ENCODE measurements around the gene AKIRIN2. TPM values are rescaled to one million over a fixed set of nuclear protein-coding genes. Genes with fewer than 3 reads are reported as not detected.
"Not testable (repeated sequence)": the region's sequence is repeated elsewhere in the genome, so short reads cannot be mapped to it uniquely, and the experiment has no call there.

AKIRIN2 gene
- total and polyA plus RNA-seq, 5 experiments from 2014 or later = 20.2 to 58.0 (median 33.4) TPM

DNA sequence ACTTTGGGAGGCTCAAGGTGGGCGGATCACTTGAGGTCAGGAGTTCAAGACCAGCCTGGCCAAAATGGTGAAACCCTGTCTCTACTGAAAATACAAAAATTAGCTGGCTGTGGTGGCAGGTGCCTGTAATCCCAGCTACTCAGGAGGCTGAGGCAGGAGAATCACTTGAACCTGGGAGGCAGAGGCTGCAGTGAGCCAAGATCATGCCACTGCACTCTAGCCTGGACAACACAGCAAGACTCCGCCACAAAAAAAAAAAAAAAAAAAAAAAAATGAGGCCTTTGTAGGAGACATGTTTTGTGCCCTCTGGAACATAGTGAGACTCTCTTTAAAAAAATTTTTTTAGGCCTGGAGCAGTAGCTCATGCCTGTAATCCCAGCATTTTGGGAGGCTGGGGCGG lies 10.7 kb upstream of the AKIRIN2 start:
- H3K4me3 Mint-ChIP-seq, DNase-seq, H3K9me3 Mint-ChIP-seq, ATAC-seq, H3K36me3 Mint-ChIP-seq, H3K27me3 Mint-ChIP-seq, H3K27ac Mint-ChIP-seq, H3K4me1 Mint-ChIP-seq: not testable (repeated sequence)
- POLR2A ChIA-PET = interaction anchor here (0.7 kb wide), 1 partner anchor 1103 kb away, joined by 3 read pairs; no protein-coding TSS in a partner anchor

- POLR2A ChIA-PET = no interaction called here
- H3K27me3 Mint-ChIP-seq = peaks cover 0 to 3% (median 0%) of the 10 kb centered on the region in 5 donors
- H3K9me3 Mint-ChIP-seq = peaks cover 0 to 2% (median 0%) of the 10 kb centered on the region in 9 donors
- H3K4me3 Mint-ChIP-seq = no peak overlapping the region
- DNase-seq (no peak), ATAC-seq (no peak)
- H3K36me3 Mint-ChIP-seq = no peaks in the 10 kb centered on the region
- H3K27ac Mint-ChIP-seq = no peak overlapping the region
- H3K4me1 Mint-ChIP-seq = peaks cover 0 to 7% (median 3%) of the 10 kb centered on the region in 4 donors
These were observed 8.1 kb upstream of the AKIRIN2 start for GRCh38 chr6:87710090-87710489.

DNA sequence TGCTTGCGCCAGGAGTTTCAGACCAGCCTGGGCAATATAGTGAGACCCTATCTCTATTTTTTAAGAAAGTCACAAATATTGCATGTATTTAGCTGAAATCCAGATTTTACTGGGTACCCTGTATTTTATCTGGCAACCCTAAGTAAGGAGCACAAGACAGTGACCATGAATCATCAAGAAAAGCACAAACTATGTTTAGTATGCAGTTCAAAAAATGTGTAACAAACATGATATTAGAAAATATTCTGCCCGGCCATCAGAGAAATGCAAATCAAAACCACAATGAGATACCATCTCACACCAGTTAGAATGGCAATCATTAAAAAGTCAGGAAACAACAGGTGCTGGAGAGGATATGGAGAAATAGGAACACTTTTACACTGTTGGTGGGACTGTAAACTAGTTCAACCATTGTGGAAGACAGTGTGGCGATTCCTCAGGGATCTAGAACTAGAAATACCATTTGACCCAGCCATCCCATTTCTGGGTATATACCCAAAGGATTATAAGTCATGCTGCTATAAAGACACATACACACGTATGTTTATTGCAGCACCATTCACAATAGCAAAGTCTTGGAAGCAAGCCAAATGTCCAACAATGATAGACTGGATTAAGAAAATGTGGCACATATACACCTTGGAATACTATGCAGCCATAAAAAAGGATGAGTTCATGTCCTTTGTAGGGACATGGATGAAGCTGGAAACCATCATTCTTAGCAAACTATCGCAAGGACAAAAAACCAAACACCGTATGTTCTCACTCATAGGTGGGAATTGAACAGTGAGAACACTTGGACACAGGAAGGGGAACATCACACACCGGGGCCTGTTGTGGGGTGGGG lies 6.8 kb upstream of the AKIRIN2 start:
- H3K27me3 Mint-ChIP-seq, ATAC-seq, H3K36me3 Mint-ChIP-seq, H3K27ac Mint-ChIP-seq, H3K4me3 Mint-ChIP-seq, H3K9me3 Mint-ChIP-seq, H3K4me1 Mint-ChIP-seq, POLR2A ChIA-PET, DNase-seq: not testable (repeated sequence)

- no peak for ATAC-seq
These were observed 4.3 kb upstream of the AKIRIN2 start for GRCh38 chr6:87706187-87706966.

GRCh38 chr6:87705070-87705691 lies 3.1 kb upstream of the AKIRIN2 start:
- Mint-ChIP-seq H3K9me3 (peaks cover 0 to 2% (median 0%) of the 10 kb centered on the region in 9 donors), H3K27me3 (peaks cover 0 to 3% (median 0%) of the 10 kb centered on the region in 5 donors), H3K27ac (no peak overlapping the region), H3K36me3 (no peaks in the 10 kb centered on the region), H3K4me1 (peaks cover 8 to 19% (median 13%) of the 10 kb centered on the region in 4 donors), H3K4me3 (no peak overlapping the region)
- DNase-seq (no peak), ATAC-seq (no peak)
- POLR2A ChIA-PET = no interaction called here

More at GRCh38 chr6:87706187-87706966, 4.3 kb upstream of the AKIRIN2 start:
- peaks cover 0 to 2% (median 0%) of the 10 kb centered on the region in 9 donors for H3K9me3 Mint-ChIP-seq
- peaks cover 7 to 10% (median 8%) of the 10 kb centered on the region in 4 donors for H3K4me1 Mint-ChIP-seq
- no peak overlapping the region for H3K27ac Mint-ChIP-seq
- no peak overlapping the region for H3K4me3 Mint-ChIP-seq
- H3K27me3 Mint-ChIP-seq = peaks cover 0 to 3% (median 0%) of the 10 kb centered on the region in 5 donors
- H3K36me3 Mint-ChIP-seq = no peaks in the 10 kb centered on the region
- no peak for DNase-seq
- POLR2A ChIA-PET = no interaction called here

DNA sequence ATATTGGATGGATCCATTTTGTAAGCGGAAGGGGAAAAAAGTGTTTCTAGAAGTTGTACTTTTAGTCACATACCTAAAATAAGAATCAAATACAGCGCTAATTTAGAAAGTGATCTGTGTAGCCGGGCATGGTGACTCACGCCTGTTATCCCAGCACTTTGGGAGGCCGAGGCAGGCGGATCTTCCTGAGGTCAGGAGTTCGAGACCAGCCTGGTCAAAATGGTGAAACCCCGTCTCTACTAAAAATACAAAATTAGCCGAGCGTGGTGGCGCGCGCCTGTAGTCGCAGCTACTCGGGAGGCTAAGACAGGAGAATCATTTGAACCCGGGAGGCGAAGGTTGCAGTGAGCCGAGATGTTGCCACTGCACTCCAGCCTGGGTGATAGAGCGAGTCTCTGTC lies 1.0 kb upstream of the AKIRIN2 start:
- Mint-ChIP-seq H3K4me3 (peak overlapping the region; percentile 91 to 99 (median 94)), H3K27ac (peak overlapping the region; percentile 72 to 99 (median 96)), H3K4me1 (peaks cover 9 to 40% (median 30%) of the 10 kb centered on the region in 4 donors)
- not testable (repeated sequence) for H3K27me3 Mint-ChIP-seq, H3K9me3 Mint-ChIP-seq, DNase-seq, H3K36me3 Mint-ChIP-seq, ATAC-seq
- POLR2A ChIA-PET = interaction anchor here (0.6 to 2.1 kb wide), 3 partner anchors 113 to 551 kb away, joined by 5 to 23 read pairs (median 7); partner anchors contain the start of genes ORC3 and RARS2

DNA sequence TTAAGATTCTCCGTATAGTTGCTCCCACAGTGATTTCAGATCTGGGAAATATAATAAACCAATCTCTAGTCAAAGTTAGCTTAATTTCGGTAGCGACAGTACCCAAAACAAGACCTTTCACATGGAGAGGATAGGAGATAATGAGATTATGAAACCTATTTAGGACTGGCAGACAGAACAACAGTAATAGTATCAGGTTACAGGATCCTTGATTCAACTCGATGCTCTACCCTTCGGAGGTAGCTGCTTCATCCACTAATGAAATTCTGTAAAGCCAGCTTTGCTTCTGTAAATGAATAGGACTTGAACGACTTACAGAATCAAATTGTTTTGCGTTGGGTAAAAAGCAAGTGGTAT lies 534 bp upstream of the AKIRIN2 start:
- ATAC-seq (no peak), DNase-seq (no peak)
- Mint-ChIP-seq H3K4me1 (peaks cover 10 to 45% (median 35%) of the 10 kb centered on the region in 4 donors), H3K9me3 (no peaks in the 10 kb centered on the region), H3K4me3 (peak overlapping the region; percentile 91 to 99 (median 94)), H3K27ac (peak overlapping the region; percentile 72 to 99 (median 96)), H3K27me3 (no peaks in the 10 kb centered on the region), H3K36me3 (peaks cover 0 to 4% (median 0%) of the 10 kb centered on the region in 3 donors)
- POLR2A ChIA-PET = interaction anchor here (0.6 to 2.1 kb wide), 14 partner anchors 28 to 1378 kb away, joined by 3 to 23 read pairs (median 6); partner anchors contain the start of genes ORC3, PNRC1, RARS2 and RNGTT

- Mint-ChIP-seq H3K27me3 (no peaks in the 10 kb centered on the region), H3K36me3 (peaks cover 0 to 9% (median 0%) of the 10 kb centered on the region in 3 donors), H3K4me1 (peaks cover 11 to 52% (median 44%) of the 10 kb centered on the region in 4 donors), H3K9me3 (no peaks in the 10 kb centered on the region), H3K27ac (peak overlapping the region; percentile 72 to 99 (median 96)), H3K4me3 (peak overlapping the region; percentile 91 to 99 (median 94))
- ATAC-seq (no peak), DNase-seq (peak in 1 of 10 donors; percentile 10)
- POLR2A ChIA-PET = interaction anchor here (0.6 to 2.1 kb wide), 13 partner anchors 16 to 1379 kb away, joined by 3 to 23 read pairs (median 6); partner anchors contain the start of genes CFAP206, ORC3, PNRC1 and RARS2
These were observed 723 bp downstream of the AKIRIN2 start for GRCh38 chr6:87701344-87701675.

GRCh38 chr6:87700397-87701343 lies 1.4 kb downstream of the AKIRIN2 start:
- no peaks in the 10 kb centered on the region for H3K9me3 Mint-ChIP-seq
- H3K27me3 Mint-ChIP-seq = no peaks in the 10 kb centered on the region
- POLR2A ChIA-PET = interaction anchor here (1.0 to 2.1 kb wide), 7 partner anchors 15 to 1620 kb away, joined by 3 to 23 read pairs (median 7); partner anchors contain the start of genes ORC3, PNRC1 and RARS2
- no peak for ATAC-seq
- H3K4me3 Mint-ChIP-seq = peak overlapping the region; percentile 91 to 99 (median 94)
- H3K27ac Mint-ChIP-seq = peak overlapping the region; percentile 72 to 99 (median 96)
- peaks cover 0 to 15% (median 0%) of the 10 kb centered on the region in 3 donors for H3K36me3 Mint-ChIP-seq
- peaks cover 11 to 59% (median 51%) of the 10 kb centered on the region in 4 donors for H3K4me1 Mint-ChIP-seq
- DNase-seq = peak in 4 of 10 donors; percentile 4 to 12 (median 8)

GRCh38 chr6:87699576-87699975 lies 2.5 kb downstream of the AKIRIN2 start:
- H3K27ac Mint-ChIP-seq = peak overlapping the region in 6 of 10 donors; percentile 21 to 97 (median 65)
- H3K27me3 Mint-ChIP-seq = no peaks in the 10 kb centered on the region
- H3K9me3 Mint-ChIP-seq = no peaks in the 10 kb centered on the region
- no peak for DNase-seq
- POLR2A ChIA-PET = interaction anchor here (1.0 to 1.2 kb wide), 2 partner anchors 109 to 1621 kb away, joined by 3 to 10 read pairs; partner anchors contain the start of genes ORC3 and RARS2
- H3K4me1 Mint-ChIP-seq = peaks cover 14 to 69% (median 58%) of the 10 kb centered on the region in 4 donors
- no peak for ATAC-seq
- H3K4me3 Mint-ChIP-seq = peak overlapping the region; percentile 91 to 99 (median 94)
- H3K36me3 Mint-ChIP-seq = peaks cover 0 to 15% (median 0%) of the 10 kb centered on the region in 3 donors

DNA sequence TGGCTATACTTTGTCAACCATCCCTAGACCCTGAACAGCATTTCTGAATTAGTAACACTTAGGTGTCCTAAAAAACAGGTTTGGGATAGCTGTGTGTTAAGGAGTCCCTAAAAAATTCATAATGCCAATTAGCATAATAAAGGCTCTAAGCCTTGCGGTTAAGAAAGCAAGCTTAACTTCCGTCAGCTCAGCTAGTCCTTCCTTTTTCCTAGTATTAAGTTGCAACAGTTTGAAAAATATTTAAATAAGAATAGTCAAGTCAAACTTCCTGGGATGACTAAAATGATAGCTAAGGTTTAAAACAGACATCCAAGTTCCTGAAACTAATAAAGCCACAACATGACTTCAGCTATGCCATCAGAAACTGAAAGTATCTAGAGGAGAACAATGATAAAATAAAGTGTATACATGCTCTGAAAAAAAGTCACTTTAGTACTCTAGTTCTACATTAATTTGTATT lies 3.5 kb downstream of the AKIRIN2 start:
- Mint-ChIP-seq H3K36me3 (peaks cover 0 to 20% (median 0%) of the 10 kb centered on the region in 3 donors), H3K4me3 (peak overlapping the region; percentile 91 to 99 (median 94)), H3K27me3 (no peaks in the 10 kb centered on the region), H3K9me3 (no peaks in the 10 kb centered on the region), H3K4me1 (peaks cover 14 to 79% (median 63%) of the 10 kb centered on the region in 4 donors), H3K27ac (peak overlapping the region in 8 of 10 donors; percentile 8 to 97 (median 61))
- DNase-seq = no peak
- ATAC-seq = no peak
- POLR2A ChIA-PET = interaction anchor here (0.6 to 1.0 kb wide), 3 partner anchors 9 to 543 kb away, joined by 3 to 4 read pairs (median 4); partner anchors contain the start of genes ORC3, RARS2 and ZNF292
